Activated CD8-positive, alpha-beta memory T cell treated with anti-CD3 and anti-CD28 coated beads, Interleukin-2, amount 50 U/mL, for 1 hour (primary cell): Measurements from ENCODE around the gene SYNM.

ENCODE experiments used
- DNase-seq: peaks from one replicate; pipeline ENCODE4 v3.0.0-alpha.2; 2020; ENCODE audit errors: extremely low read depth

Gene SYNM

GRCh38 chr15:99169769-99170311 is 65.0 kb downstream of the SYNM start:
- DNase-seq: no peak

- DNase-seq: no peak
Measured at GRCh38 chr15:99170476-99171065, 65.7 kb downstream of the SYNM start.

DNA sequence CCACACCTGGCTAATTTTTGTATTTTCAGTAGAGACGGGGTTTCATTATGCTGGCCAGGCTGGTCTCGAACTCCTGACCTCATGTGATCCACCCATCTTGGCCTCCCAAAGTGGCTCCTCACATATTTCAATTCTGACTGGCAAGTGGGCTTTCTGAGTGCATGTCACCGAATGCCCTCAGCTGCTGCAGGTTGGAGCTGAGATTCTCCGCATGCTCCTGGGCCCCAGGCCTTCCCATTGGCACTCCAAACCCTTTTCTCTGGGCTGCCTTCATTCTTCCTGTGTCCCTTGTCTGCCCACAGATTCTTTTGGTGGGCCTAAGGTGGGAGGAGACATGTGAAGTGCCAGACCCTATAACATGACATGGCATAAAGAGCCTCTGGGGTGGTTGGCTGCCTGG is 67.3 kb downstream of the SYNM start:
- DNase-seq: no peak

DNA sequence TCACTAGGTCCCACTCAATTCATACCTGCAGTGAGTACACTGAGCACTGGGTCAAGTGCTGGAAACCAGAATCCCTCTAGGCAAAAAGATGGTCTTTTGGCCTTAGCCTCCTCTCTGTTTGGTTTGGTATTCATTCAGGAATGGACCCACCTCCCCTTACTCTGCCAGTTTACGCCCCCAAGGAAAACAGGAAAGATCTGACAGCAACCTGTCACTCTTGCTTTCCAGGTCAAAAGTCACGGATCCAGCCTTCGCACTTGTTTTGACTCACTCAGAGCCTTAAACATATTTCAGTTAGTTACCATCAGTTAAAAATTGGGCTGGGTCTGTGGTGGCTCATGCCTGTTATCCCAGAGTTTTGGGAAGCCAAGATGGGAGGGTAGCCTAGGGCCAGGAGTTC is 68.1 kb downstream of the SYNM start:
- no peak for DNase-seq

- DNase-seq: no peak
Measured at GRCh38 chr15:99174567-99175395, 69.9 kb downstream of the SYNM start.

GRCh38 chr15:99176757-99177156 is 71.9 kb downstream of the SYNM start:
- no peak for DNase-seq

DNA sequence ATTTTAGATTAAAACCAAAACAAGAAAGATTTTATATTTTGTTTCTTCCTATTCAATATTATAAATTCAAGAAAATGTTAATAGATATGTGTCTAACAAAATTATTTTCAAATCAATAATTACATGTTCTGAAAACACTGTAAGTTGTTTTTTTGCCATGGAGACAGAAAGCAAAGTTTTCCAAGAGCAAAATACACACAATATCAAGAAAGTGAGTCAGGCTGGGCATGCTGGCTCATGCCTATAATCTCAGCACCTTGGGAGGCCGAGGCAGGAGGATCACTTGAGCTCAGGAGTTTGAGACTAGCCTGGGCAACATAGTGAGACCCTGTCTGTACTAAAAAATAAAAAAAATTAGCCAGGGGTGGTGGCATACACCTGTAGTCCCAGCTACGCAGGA is 72.8 kb downstream of the SYNM start:
- DNase-seq: no peak

- DNase-seq: no peak
Measured at GRCh38 chr15:99180086-99180963, 75.4 kb downstream of the SYNM start.

DNA sequence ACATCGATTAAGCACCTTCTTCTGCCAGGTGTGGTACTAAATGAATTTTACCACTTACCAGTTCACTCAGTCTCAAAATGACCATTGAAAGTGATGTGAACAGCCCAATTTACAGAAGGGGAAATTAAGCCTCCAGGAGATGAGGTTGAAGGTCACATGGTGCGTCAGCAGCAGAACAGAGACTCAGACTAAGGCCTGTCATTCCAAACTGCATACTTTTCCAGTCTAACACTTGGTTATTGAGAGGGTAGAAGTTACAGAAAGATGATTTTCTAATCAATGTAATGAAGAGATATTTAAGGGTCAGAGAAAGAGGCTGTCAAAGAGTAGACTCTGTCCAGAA is 76.1 kb downstream of the SYNM start:
- no peak for DNase-seq

DNA sequence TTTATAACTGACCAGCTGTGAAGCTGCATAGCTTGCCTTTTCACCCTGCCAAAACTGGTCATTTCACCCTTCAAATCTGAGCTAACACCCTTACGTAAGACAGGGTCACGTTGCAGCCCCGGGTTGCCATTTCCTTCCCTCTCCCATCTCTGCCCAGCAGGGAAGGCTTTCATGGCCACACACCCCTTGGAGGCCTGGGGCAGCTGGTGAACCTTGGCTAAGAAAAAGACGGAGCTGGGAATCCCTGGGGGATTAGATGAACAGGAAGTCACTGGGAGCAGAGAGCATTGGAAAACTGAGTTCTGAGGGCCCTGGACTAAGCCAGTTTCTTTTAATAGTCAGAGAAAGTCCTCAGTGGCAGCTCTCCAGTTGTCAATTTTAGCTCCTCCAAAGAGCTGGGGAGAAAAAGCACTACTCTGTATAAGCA is 76.7 kb downstream of the SYNM start:
- no peak for DNase-seq

GRCh38 chr15:99182791-99183190 is 77.9 kb downstream of the SYNM start:
- no peak for DNase-seq
